GM18511 (cell line): ENCODE results near the gene DOK6.

Experiments used
- ATAC-seq: cut with Tn5 transposase; IDR thresholded peaks from one replicate; pipeline ENCODE4 v1.9.1; 2021; ENCODE audit warnings: mild to moderate bottlenecking, moderate library complexity; ENCODE audit not compliant: unreplicated experiment

DOK6 gene

DNA sequence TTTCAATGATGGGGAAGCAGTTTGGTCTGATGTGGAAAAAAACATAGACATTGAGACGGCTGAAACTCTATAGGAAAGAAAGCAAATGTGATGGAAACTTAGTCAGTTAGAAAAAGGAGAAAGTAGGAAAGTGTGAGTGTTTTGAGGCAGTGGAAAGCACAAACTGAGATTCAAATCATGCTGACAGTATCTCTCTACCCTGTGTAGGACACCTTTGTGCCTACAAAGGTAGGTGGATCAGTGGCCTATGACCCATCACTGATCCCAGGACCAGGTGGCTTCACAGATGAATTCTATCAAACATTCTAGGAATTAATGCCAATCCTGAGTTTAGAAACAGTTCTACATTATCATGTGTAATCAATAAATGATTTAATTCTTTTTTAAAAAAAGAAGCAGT is 489.9 kb downstream of the DOK6 start:
- no peak for ATAC-seq

DNA sequence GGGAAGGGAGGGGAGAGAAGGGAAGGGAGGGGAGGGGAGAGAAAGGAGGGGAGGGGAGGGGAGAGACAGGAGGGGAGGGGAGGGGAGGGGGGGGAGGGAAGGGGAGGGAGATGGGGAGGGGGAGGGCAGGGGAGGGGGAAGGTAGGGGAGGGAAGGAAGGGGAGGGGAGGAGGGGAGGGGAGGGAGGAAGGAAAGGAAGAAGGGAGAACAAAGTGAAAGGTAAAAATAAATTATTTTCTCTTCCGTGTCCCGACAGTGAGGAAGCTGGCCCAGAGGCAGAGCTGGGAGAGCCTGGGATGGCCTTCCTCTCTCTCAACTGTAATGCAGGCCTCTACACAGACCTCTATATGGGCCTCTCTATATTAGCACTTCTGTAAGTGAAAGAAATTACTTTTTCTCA is 493.8 kb downstream of the DOK6 start:
- no peak for ATAC-seq

DNA sequence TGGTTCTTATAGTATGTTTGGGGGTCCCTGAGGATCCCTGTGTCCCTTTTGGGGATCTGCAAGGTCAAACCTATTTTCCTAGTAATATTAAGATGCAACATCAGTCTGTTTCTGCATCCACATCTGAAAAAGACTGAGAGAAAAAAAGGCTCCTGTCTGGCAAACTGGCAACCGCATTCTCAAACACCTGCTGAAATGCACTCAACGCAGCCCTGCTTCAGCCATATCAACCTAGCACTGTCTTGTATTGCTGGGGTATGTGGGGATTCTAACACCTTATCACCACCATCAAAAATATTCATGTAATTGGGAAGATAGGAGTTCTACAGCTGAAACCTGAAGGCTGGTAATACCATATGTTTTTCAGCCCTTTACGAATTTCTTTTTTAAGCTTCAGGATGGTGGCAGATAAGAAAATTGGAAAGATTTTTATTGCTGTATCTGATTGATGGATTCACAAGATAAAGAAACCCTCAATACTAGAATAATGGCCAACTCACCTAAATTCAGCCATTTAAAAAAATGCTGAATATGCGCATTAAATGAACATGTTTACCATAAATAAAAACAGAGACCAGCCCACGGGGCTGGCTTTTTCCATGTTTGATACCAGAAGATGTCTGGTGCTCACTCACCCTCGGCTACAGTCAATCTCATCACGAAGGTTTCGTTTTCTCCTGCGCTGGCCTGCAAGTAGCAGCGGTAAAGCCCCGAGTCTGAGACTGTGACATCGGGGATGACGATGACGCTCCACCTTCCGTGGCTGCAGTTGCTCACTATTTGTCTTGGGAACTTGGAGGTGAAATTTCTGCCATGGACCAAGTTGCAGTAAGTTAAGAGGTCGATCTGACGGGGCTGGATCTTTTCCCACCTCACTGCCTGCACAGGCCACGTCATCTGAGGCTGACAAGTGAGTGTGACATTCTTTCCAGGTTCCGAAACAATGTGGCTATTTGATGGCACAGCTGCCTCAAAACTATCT is 494.7 kb downstream of the DOK6 start:
- no peak for ATAC-seq

- ATAC-seq: peak; percentile 49
Observed at GRCh38 chr18:69897397-69898108, 496.9 kb downstream of the DOK6 start.

- ATAC-seq: peak; percentile 58
Observed at GRCh38 chr18:69898241-69898861, 497.7 kb downstream of the DOK6 start.
